Measurements from ENCODE around the gene RDH14.
A peak's percentile ranks its signal among the peaks of the same experiment; 100 is the strongest.

The RDH14 gene

DNA sequence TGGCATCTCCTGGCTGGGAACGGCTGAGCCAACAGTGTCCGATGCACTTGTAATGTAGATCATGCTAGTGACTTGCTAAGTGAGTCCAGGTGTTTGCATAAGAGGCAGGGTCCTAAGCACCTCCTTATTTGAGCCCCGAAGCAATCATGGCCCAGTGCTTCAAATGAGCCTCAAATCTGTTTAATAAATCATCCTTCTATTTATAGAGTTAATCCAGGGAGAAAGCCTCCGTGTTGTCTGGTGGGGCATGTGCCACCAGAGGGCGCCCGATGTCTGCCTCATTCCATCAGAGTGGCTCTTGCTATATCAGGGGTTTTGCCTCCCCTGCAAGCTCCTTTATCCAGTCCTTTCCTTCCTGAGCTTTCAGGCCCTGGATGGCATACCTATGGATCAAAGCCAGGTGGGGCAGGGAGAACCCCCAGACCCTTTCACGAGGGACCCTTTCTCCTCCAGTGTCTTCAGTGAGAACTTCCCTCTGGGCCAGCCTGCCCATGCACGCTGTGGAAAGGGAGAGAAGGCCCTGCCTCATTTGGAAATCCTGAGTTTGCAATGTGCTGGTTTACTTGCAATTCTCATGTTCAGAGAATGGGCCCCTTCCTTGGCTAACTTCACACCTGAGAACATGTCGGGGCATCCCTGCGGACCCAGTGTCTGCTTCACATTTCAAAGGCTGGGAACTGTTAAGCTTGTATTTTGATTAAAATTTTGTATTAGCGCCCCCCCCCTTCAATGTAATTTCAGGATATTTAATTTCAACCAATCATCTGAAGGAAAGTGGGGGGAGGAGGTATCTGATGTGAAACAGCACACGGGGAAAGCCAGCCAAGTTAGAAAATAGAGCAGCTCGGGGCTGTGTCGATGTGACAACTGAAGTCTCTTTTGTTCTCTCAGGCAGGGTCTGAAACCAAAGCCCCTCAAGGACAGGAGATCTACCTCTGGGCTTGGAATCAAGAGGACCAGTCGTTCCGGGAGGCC lies 39.7 kb downstream of the RDH14 start:
- peak in 12 of 14 donors; percentile 8 to 68 (median 54) for DNase-seq

- DNase-seq = peak in 1 of 14 donors; percentile 32
Observed at GRCh38 chr2:18519914-18520450, 40.5 kb downstream of the RDH14 start.

DNA sequence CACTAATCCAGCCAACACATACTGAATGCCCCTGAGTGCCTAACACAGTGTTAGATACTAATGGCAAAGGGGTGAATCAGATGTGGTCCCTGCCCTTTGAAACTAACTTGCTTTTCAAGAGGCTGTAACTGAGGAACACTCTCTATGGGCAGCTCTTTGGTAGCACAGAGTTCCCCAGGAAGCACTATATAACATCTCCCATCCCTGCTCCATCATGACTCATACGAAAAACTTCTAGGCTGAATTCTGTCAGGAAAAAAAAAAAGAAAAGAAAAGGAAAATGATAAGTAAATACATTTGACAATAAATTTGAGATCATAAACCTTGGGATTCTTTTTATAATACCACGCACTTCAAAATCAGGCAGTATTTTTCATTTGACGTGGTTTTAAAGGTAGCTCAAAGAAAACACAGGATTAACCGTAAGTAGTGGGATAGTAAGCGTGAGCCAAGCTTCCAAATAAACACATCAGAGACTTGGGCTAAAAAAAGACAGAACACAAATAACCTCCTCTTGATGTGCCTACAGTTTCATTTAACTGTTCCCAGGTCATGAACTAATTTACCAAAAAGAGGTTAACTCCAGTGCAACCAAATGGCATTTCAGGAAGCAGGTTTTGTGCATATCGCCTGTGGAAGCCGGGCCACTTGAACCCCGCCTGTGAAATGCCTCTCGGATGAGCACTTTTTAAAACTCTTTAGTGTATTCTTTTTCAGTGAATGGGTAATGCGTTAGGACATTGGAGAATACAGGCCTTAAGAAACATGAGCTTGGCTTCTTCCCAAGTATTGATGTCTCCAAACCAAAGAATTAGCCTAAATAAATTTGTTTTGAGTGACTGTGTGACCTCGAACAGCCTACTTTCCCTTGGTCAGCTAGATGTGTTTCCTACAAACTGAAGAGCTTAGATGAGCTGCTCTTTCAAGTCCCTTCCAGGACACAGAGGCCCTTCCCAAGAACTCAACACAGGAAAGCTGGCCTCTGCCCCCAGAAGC lies 42.0 kb downstream of the RDH14 start:
- DNase-seq = no peak

DNA sequence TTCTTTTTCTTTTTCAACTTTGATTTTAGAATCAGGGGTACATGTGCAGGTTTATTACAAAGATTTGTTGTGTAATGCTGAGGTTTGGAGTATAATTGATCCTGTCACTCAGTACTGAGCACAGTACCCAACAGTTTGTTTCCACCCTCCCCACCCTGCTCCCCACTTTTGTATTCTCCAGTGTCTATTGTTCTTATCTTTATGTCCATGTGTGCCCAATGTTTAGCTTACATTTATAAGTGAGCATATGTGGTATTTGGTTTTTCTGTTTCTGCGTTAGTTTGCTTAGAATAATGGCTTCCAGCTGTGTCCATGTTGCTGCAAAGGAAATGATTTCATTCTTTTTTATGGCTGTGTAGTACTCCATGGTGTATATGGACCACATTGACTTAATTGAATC lies 43.1 kb downstream of the RDH14 start:
- DNase-seq = no peak

GRCh38 chr2:18516112-18516511 lies 44.3 kb downstream of the RDH14 start:
- DNase-seq = no peak

DNA sequence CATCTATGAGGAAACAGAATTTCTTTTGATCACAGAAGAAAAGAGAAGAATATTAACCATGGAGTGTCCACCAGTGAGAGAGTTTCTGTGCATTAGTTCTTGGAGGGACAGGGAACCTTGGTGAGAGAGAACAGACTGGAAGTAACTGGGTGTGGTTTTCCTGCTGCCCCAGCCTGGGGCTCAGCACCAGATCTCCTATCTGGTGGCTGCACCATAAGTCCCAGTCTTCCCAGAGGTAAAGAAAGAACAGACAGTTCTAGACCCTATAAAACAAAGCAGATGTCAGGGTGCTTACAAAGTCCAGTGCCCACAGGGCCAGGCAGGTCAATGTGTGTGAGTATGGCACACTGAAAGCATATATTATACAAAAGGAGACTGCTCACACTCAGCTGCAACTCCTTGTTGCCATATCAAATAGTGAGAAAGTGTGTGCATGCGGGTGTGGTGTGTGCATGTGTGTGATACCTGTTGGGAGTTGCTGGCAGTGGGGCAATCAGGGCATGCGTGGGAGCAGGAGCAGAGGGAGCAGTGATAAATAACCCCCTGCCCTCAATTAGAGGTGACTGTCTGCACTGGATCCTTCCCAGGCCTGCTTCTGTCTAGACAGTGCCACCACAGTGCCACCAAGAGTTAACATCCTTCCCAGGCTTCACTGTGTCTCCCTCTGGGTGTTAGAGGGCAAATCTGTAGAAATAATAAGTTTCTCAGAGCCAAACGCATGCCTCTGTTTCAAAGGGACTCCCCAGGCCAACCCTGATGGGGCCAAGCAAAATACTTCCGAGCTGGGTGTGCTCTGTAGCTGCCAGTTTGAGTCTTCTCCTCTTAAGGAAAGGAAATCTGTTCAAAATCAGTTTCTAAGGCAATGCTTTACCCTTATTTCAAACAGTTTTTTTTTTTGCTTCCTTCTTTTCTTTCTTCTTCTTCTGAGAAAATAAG lies 45.7 kb downstream of the RDH14 start:
- no peak for DNase-seq

- no peak for DNase-seq
Observed at GRCh38 chr2:18510775-18511174, 49.7 kb downstream of the RDH14 start.

DNA sequence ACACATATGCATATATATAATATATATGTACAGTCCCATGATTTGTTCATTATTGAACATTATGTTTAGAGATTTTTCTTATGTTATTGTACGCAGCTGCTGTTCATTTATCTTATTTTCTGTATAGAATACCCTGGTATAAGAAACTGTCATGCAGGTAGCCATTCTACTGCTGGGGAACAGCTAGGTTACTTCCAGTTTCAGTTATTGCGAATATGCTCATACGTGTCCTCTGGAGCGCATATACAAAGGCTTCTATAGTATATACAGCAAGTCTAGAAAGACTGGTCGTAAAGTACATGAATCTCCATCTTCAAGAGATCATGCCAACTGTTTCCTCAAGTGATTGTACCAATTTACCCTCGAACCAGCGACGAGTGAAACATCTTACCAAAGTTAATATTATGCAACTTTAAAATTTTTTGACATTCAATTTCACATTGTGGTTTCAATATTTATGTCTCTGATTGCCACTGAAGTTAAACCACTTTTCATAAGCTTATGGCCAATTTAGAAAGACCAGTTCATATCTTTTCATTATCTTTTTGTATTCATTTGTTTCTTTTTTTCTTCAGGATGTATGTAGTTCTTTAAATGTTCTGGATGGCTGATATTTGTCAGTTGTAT lies 53.5 kb downstream of the RDH14 start:
- no peak for DNase-seq

- no peak for DNase-seq
Observed at GRCh38 chr2:18505703-18506341, 54.6 kb downstream of the RDH14 start.

Data from C1 segment of cervical spinal cord (tissue), 14 donors.